K562 (cell line): ENCODE measurements around the gene SPEG. TPM values are rescaled to one million over a fixed set of nuclear protein-coding genes. Genes with fewer than 3 reads are reported as not detected.

Source experiments
- ATAC-seq: fragments of 200-7000 bp; cut with Tn5 transposase; 3 replicates; pipeline ENCODE4 v1.9.1; 2020; ENCODE audit warnings: moderate library complexity
- BruUV-seq: library from RNA; stranded (reverse); fragments of 400-500 nt; replicated peaks from 2 replicates; lab custom pipeline; 2021; lab: Mats Ljungman, UMichigan
- CTCF ChIA-PET: fragments of 300-600 bp; formaldehyde crosslinking; extraction: SDS; loops from one replicate; lab custom pipeline; 2021; ENCODE audit warnings: low intra/inter-chr PET ratio; lab: Yijun Ruan, JAX
- POLR2A ChIA-PET: fragments of 300-600, 350-650 bp; sonication (Branson Sonifier 250); formaldehyde crosslinking; extraction: SDS; loops from one replicate; lab custom pipeline; 2021; ENCODE audit warnings: antibody characterized with exemption, inconsistent platforms; lab: Yijun Ruan, JAX
- DNase-seq, 4 experiments: peaks; one replicate each; pipeline versions ENCODE4 v3.0.0 to v3.0.0-alpha.2; 2011 to 2018; ENCODE audit warnings: low spot score in 3 of 4, mixed read lengths in 3 of 4; ENCODE audit errors: extremely low read depth in 1 of 4
- FAIRE-seq: peaks from 2 replicates; lab custom pipeline; 2011; peaks lifted over from hg19 to GRCh38; lab: Jason Lieb, UNC
- H2AFZ ChIP-seq: 2 replicates; pipeline ENCODE4 v1.6.0; 2011; ENCODE audit warnings: low read depth, low read length, control low read depth, inconsistent platforms
- H3K27ac ChIP-seq: fragments of 200-600 bp; 3 replicates; pipeline ENCODE4 v1.8.0; 2011; ENCODE audit warnings: low read depth, mild to moderate bottlenecking, control low read depth, inconsistent platforms, low read length, moderate library complexity, mixed read lengths; ENCODE audit errors: extremely low read depth
- H3K27me3 ChIP-seq, 2 experiments: fragments of 300-600 bp in 1 of 2; 2 replicates in 1 of 2; 3 replicates in 1 of 2; pipeline versions ENCODE4 v1.6.0 to v1.8.0; 2011; ENCODE audit warnings: inconsistent platforms in 2 of 2, low read length in 2 of 2, mild to moderate bottlenecking in 1 of 2, mixed read lengths in 1 of 2, moderate library complexity in 1 of 2; ENCODE audit not compliant: control insufficient read depth in 2 of 2, insufficient read depth in 2 of 2
- H3K36me3 ChIP-seq: fragments of 300-600 bp; 3 replicates; pipeline ENCODE4 v1.8.0; 2011; ENCODE audit warnings: mild to moderate bottlenecking, low read length, inconsistent platforms; ENCODE audit not compliant: control insufficient read depth, insufficient read depth
- H3K4me1 ChIP-seq, 2 experiments: fragments of 200-600 bp in 1 of 2; replicated peaks in 1 of 2; 2 replicates in 1 of 2; 3 replicates in 1 of 2; pipeline versions ENCODE4 v1.5.1 to v1.8.0; 2011; ENCODE audit warnings: inconsistent platforms in 2 of 2, low read length in 2 of 2, mild to moderate bottlenecking in 1 of 2, mixed read lengths in 1 of 2, moderate library complexity in 1 of 2; ENCODE audit not compliant: control insufficient read depth in 2 of 2, insufficient read depth in 2 of 2
- H3K4me2 ChIP-seq: 2 replicates; pipeline ENCODE4 v1.6.1; 2011; ENCODE audit warnings: low read length, control low read depth, inconsistent platforms, mixed read lengths; ENCODE audit not compliant: insufficient read depth
- H3K4me3 ChIP-seq: fragments of 200-600 bp; sonication (generic), shearing (Covaris generic); 2 replicates; pipeline ENCODE4 v1.5.1; 2016; ENCODE audit warnings: control low read depth, inconsistent platforms
- H3K79me2 ChIP-seq: fragments of 200-600 bp; 3 replicates; pipeline ENCODE4 v1.8.0; 2011; ENCODE audit warnings: low read length, inconsistent platforms; ENCODE audit not compliant: control insufficient read depth, insufficient read depth
- H3K9ac ChIP-seq, 2 experiments: 2 replicates each; pipeline versions ENCODE4 v1.6.0 to v1.6.1; 2011; ENCODE audit warnings: low read depth in 2 of 2, low read length in 2 of 2, control low read depth in 1 of 2, inconsistent platforms in 1 of 2, mild to moderate bottlenecking in 1 of 2, mixed read lengths in 1 of 2; ENCODE audit not compliant: insufficient read depth in 1 of 2
- H3K9me1 ChIP-seq: one replicate; pipeline ENCODE4 v1.6.0; 2011; ENCODE audit warnings: inconsistent platforms, mild to moderate bottlenecking, low read length, moderate library complexity; ENCODE audit not compliant: control insufficient read depth, insufficient read depth
- H3K9me3 ChIP-seq: replicated peaks from 2 replicates; pipeline ENCODE4 v1.5.1; 2011; ENCODE audit warnings: low read depth, low read length, inconsistent platforms; ENCODE audit not compliant: control insufficient read depth, insufficient read depth
- H4K20me1 ChIP-seq: replicated peaks from 2 replicates; pipeline ENCODE4 v1.6.1; 2011; ENCODE audit warnings: low read length, inconsistent platforms, mixed read lengths; ENCODE audit not compliant: control insufficient read depth, insufficient read depth
- ATF7 ChIP-seq: fragments of 450-650 bp; IDR thresholded peaks from 2 replicates; pipeline ENCODE4 v1.7.1; 2014; ENCODE audit warnings: mild to moderate bottlenecking, moderate library complexity
- CSDE1 ChIP-seq, 2 experiments: fragments of 450-650 bp; IDR thresholded peaks; 2 replicates each; pipeline ENCODE4 v1.6.1; 2016; ENCODE audit warnings: mild to moderate bottlenecking in 1 of 2
- ESRRA ChIP-seq: fragments of 450-650 bp; IDR thresholded peaks from 2 replicates; pipeline ENCODE4 v1.6.1; 2014; ENCODE audit warnings: low read depth, mild to moderate bottlenecking, moderate library complexity, borderline replicate concordance
- MAX ChIP-seq: sonication (generic); formaldehyde crosslinking; IDR thresholded peaks from 2 replicates; pipeline ENCODE4 v1.9.0; 2022; ENCODE audit warnings: mild to moderate bottlenecking, missing genetic modification reagents
- MNT ChIP-seq, 2 experiments: fragments of 450-650 bp; conservative IDR thresholded peaks; 2 replicates each; pipeline ENCODE4 v1.6.1; 2017; ENCODE audit warnings: mild to moderate bottlenecking in 2 of 2, moderate library complexity in 2 of 2
- MYNN ChIP-seq, 2 experiments: sonication (generic); formaldehyde crosslinking in 1 of 2; IDR thresholded peaks; 2 replicates each; pipeline versions ENCODE4 v1.5.0 to v1.6.1; 2016 to 2020; ENCODE audit warnings: antibody characterized with exemption in 1 of 2, missing genetic modification reagents in 1 of 2
- NR2C1 ChIP-seq, 2 experiments: fragments of 450-650 bp; IDR thresholded peaks; 2 replicates each; pipeline ENCODE4 v1.6.1; 2017; ENCODE audit warnings: mild to moderate bottlenecking in 2 of 2, antibody characterized with exemption in 1 of 2, inconsistent platforms in 1 of 2, missing compliant biosample characterization in 1 of 2, missing genetic modification characterization in 1 of 2
- NR2C2 ChIP-seq, 2 experiments: fragments of 200-800 bp in 1 of 2; sonication (Bioruptor generic) in 1 of 2; sonication (generic) in 1 of 2; formaldehyde crosslinking in 1 of 2; IDR thresholded peaks; 2 replicates each; pipeline versions ENCODE4 v1.6.1 to v1.8.0; 2016 to 2022; ENCODE audit warnings: mild to moderate bottlenecking in 1 of 2, missing compliant biosample characterization in 1 of 2, missing genetic modification characterization in 1 of 2, missing genetic modification reagents in 1 of 2
- NRF1 ChIP-seq, 2 experiments: fragments of 450-650 bp; IDR thresholded peaks in 1 of 2; conservative IDR thresholded peaks in 1 of 2; 2 replicates each; pipeline ENCODE4 v1.6.1; 2014; ENCODE audit warnings: mild to moderate bottlenecking in 2 of 2
- PBX2 ChIP-seq, 2 experiments: IDR thresholded peaks in 1 of 2; conservative IDR thresholded peaks in 1 of 2; 2 replicates each; pipeline ENCODE4 v1.6.1; 2016; ENCODE audit warnings: low read depth in 2 of 2, mild to moderate bottlenecking in 1 of 2, missing compliant biosample characterization in 1 of 2, missing genetic modification characterization in 1 of 2, moderate library complexity in 1 of 2
- PCBP1 ChIP-seq: fragments of 200-400 bp; formaldehyde crosslinking; IDR thresholded peaks from 2 replicates; pipeline ENCODE4 v1.6.1; 2018; ENCODE audit warnings: mild to moderate bottlenecking, low read depth, low read length; ENCODE audit not compliant: poor library complexity, severe bottlenecking
- RBBP5 ChIP-seq: fragments of 200-600 bp; sonication (generic); IDR thresholded peaks from 2 replicates; pipeline ENCODE4 v1.6.1; 2012; ENCODE audit warnings: borderline replicate concordance, mild to moderate bottlenecking, low read length, control low read depth, inconsistent platforms; ENCODE audit not compliant: insufficient read depth, poor library complexity, severe bottlenecking
- ZNF75A ChIP-seq: fragments of 450-650 bp; formaldehyde crosslinking; IDR thresholded peaks from 2 replicates; pipeline ENCODE4 v1.4.0; 2020; ENCODE audit warnings: mild to moderate bottlenecking
- WGBS: fragments of 100-300 bp; shearing (Covaris generic); methylation state at CpG from one replicate; pipeline ENCODE4 v1.1.6; 2016; ENCODE audit warnings: low coverage, mixed read lengths; ENCODE audit not compliant: insufficient coverage; ENCODE audit errors: missing lambda C conversion rate; 5-methylcytosine and 5-hydroxymethylcytosine counted together
- in situ Hi-C: fragments of 300-500 bp; cut with MboI; formaldehyde crosslinking; loops from 4 replicates; pipeline ENCODE4 v1.15.0; 2018; ENCODE audit warnings: inconsistent platforms, mixed read lengths
- intact Hi-C: fragments of 100-400 bp; cut with micrococcal nuclease; formaldehyde crosslinking; loops from 2 replicates; pipeline ENCODE4 v1.14.2; 2022
- polyA plus RNA-seq, 8 experiments: library from polyadenylated mRNA; depleted of rRNA in 4 of 8; stranded (reverse) in 5 of 8; unstranded in 3 of 8; fragments of >200 nt; fragmentation: Nextera tagmentation in 2 of 8; fragmentation: Illumina TruSeq in 1 of 8; extraction: Ambion mirVana in 2 of 8; extraction: Trizol in 1 of 8; gene quantifications; 2 replicates each; pipeline versions ENCODE4 v1.2.1 to v1.2.3, GENCODE V29; 2011 to 2014; ENCODE audit warnings: inconsistent platforms in 1 of 8, missing spikeins in 1 of 8
- total RNA-seq, 7 experiments: library from RNA; depleted of rRNA in 6 of 7; stranded (reverse); fragments of >200 nt in 6 of 7; fragmentation: Illumina TruSeq in 2 of 7; extraction: Trizol in 2 of 7; gene quantifications; 2 replicates each; pipeline versions ENCODE4 v1.2.1 to v1.2.3, GENCODE V29; 2011 to 2021; ENCODE audit warnings: low replicate concordance in 1 of 7

The SPEG gene
- total and polyA plus RNA-seq, 9 of the 15 experiments (the other 6 are each of a cell fraction or from before 2014, with no cell fraction given): 0.49 to 8.7 (median 3.0) TPM

GRCh38 chr2:219387306-219388120 lies 47.1 kb upstream of the SPEG start, which contains the start of gene DNPEP:
TSS of gene DNPEP (minus strand) at chr2:219387912. CDS start at chr2:219387794, 118 bp downstream.
- under 1% methylated on average over 27 of the region's 76 CpGs for WGBS
- CTCF ChIA-PET: interaction anchor here (0.7 kb wide), 1 partner anchor 330 kb away, joined by 3 read pairs; no protein-coding TSS in a partner anchor
- POLR2A ChIA-PET: interaction anchor here (0.5 to 1.3 kb wide), 5 partner anchors 9 to 729 kb away, joined by 3 to 6 read pairs (median 4); partner anchors contain the start of genes DNAJB2, GLB1L and STK16
- H3K4me2 ChIP-seq: peak within 1 kb of the TSS; percentile 88
- H3K79me2 ChIP-seq: peaks cover 10% of the 10 kb centered on the region
- peak; percentile 66 for FAIRE-seq
- intact Hi-C loops (no loop called here), in situ Hi-C loops (no loop called here)
- no peaks in the 10 kb centered on the region for H3K9me3 ChIP-seq
- peak within 1 kb of the TSS; percentile 82 to 88 for H3K9ac ChIP-seq
- DNase-seq: peak; percentile 89 to 95 (median 92)
- H3K36me3 ChIP-seq: peaks cover 40% of the 10 kb centered on the region; the same call in 2 of the 3 replicates
- H3K9me1 ChIP-seq: peaks cover 10% of the 10 kb centered on the region
- peak within 1 kb of the TSS; percentile 99 for H2AFZ ChIP-seq
- H3K4me1 ChIP-seq: peaks cover 17 to 27% of the 10 kb centered on the region in 2 experiments; a peak in 4 of 5 replicates
- no peaks in the 10 kb centered on the region for H4K20me1 ChIP-seq
- peak within 1 kb of the TSS; percentile 85 for H3K4me3 ChIP-seq
- no TSS peak for BruUV-seq
- ATAC-seq: peak; percentile 80
- H3K27ac ChIP-seq: peak within 1 kb of the TSS; percentile 89
- no peaks in the 10 kb centered on the region for H3K27me3 ChIP-seq
- TF ChIP-seq PCBP1: no peak
- TF ChIP-seq MAX: peak; percentile 48; the same call in 1 of the 2 replicates
- TF ChIP-seq NRF1 (conservative IDR thresholded peaks at IDR 0.05 in 1 of 2, IDR thresholded peaks at IDR 0.05 in 1 of 2): peak in 1 of 2 experiments; percentile 23; a peak in 1 of 4 replicates
- peak; percentile 62 for TF ChIP-seq ESRRA
- 0 out of 2 replicates have a peak, but pooled peaks have one; percentile 29 for TF ChIP-seq NR2C2 (CRISPR knock-in tag; IDR thresholded peaks at IDR 0.05)
- peak; percentile 81 for TF ChIP-seq NR2C2 (tag; IDR thresholded peaks at IDR 0.05)
- TF ChIP-seq NR2C1 (IDR thresholded peaks at IDR 0.05): peak; percentile 57
- 0 out of 2 replicates have a peak, but pooled peaks have one; percentile 45 for TF ChIP-seq NR2C1 (tag; IDR thresholded peaks at IDR 0.05)
- TF ChIP-seq MYNN (IDR thresholded peaks at IDR 0.05): no peak
- TF ChIP-seq MYNN (CRISPR knock-in tag; IDR thresholded peaks at IDR 0.05): no peak
- TF ChIP-seq CSDE1 (IDR thresholded peaks at IDR 0.05): no peak
- TF ChIP-seq RBBP5: peak; percentile 44
- no peak for TF ChIP-seq ZNF75A
- peak; percentile 56 for TF ChIP-seq ATF7
- TF ChIP-seq PBX2 (CRISPR knock-in tag; IDR thresholded peaks at IDR 0.05; ENCODE audit: low read depth): no peak
- no peak for TF ChIP-seq PBX2 (tag; conservative IDR thresholded peaks at IDR 0.05; ENCODE audit: low read depth)
- TF ChIP-seq MNT (conservative IDR thresholded peaks at IDR 0.05): peak; percentile 71 to 80
